CD8-positive, alpha-beta memory T cell (primary cell): ENCODE data around the gene TSPAN9. TPM values are rescaled to one million over a fixed set of nuclear protein-coding genes. Genes with fewer than 3 reads are reported as not detected.

Source experiments
- CTCF ChIA-PET: fragments of 350-600 bp; sonication (Branson Sonifier 250); formaldehyde crosslinking; loops from one replicate; lab custom pipeline; 2021; ENCODE audit warnings: antibody characterized with exemption; lab: Charles Lee
- POLR2A ChIA-PET: fragments of 350-600 bp; sonication (Branson Sonifier 250); formaldehyde crosslinking; loops from one replicate; lab custom pipeline; 2021; ENCODE audit warnings: antibody characterized with exemption; lab: Charles Lee
- DNase-seq, 5 donors: peaks; one replicate each; pipeline versions ENCODE4 v3.0.0 to v3.0.0-alpha.2; 2020 to 2022; ENCODE audit warnings: mixed read lengths in 1 of 5
- H3K27ac ChIP-seq: one replicate; pipeline ENCODE4 v1.7.0; 2013; ENCODE audit warnings: low read depth, mild to moderate bottlenecking, low read length, moderate library complexity
- H3K27me3 ChIP-seq: 2 replicates; pipeline ENCODE4 v1.7.0; 2013; ENCODE audit warnings: low read length, mild to moderate bottlenecking; ENCODE audit not compliant: insufficient read depth, poor library complexity, severe bottlenecking
- H3K36me3 ChIP-seq: 2 replicates; pipeline ENCODE4 v1.7.0; 2013; ENCODE audit warnings: mild to moderate bottlenecking, low read length, moderate library complexity; ENCODE audit not compliant: insufficient read depth
- H3K4me1 ChIP-seq: 2 replicates; pipeline ENCODE4 v1.7.0; 2013; ENCODE audit warnings: mild to moderate bottlenecking, low read length, moderate library complexity; ENCODE audit not compliant: insufficient read depth
- H3K4me3 ChIP-seq: 2 replicates; pipeline ENCODE4 v1.7.0; 2013; ENCODE audit warnings: mild to moderate bottlenecking, low read length
- H3K9me3 ChIP-seq: 2 replicates; pipeline ENCODE4 v1.7.0; 2013; ENCODE audit warnings: mild to moderate bottlenecking, low read length
- H3K27ac Mint-ChIP-seq, 8 donors: one replicate each; pipeline ENCODE4 v1.8.0; 2020 to 2021; ENCODE audit warnings: mixed read lengths in 8 of 8, mild to moderate bottlenecking in 6 of 8, inconsistent platforms in 3 of 8, moderate library complexity in 3 of 8
- H3K27me3 Mint-ChIP-seq, 2 donors: one replicate each; pipeline ENCODE4 v1.8.0; 2020 to 2021; ENCODE audit warnings: mixed read lengths in 2 of 2, mild to moderate bottlenecking in 1 of 2, moderate library complexity in 1 of 2
- H3K36me3 Mint-ChIP-seq, 3 donors: one replicate each; pipeline ENCODE4 v1.8.0; 2020 to 2021; ENCODE audit warnings: mixed read lengths in 3 of 3, inconsistent platforms in 1 of 3, mild to moderate bottlenecking in 1 of 3
- H3K4me1 Mint-ChIP-seq, 3 donors: one replicate each; pipeline ENCODE4 v1.8.0; 2020 to 2021; ENCODE audit warnings: mixed read lengths in 3 of 3, inconsistent platforms in 1 of 3, mild to moderate bottlenecking in 1 of 3
- H3K4me3 Mint-ChIP-seq, 7 donors: one replicate each; pipeline ENCODE4 v1.8.0; 2020 to 2021; ENCODE audit warnings: mixed read lengths in 7 of 7, mild to moderate bottlenecking in 6 of 7, moderate library complexity in 4 of 7, inconsistent platforms in 2 of 7
- H3K9me3 Mint-ChIP-seq, 5 donors: one replicate each; pipeline ENCODE4 v1.8.0; 2020 to 2022; ENCODE audit warnings: mixed read lengths in 5 of 5, mild to moderate bottlenecking in 3 of 5, moderate library complexity in 2 of 5, inconsistent platforms in 1 of 5
- polyA plus RNA-seq: library from polyadenylated mRNA; unstranded; fragments of 300-500 nt; fragmentation: Illumina TruSeq; gene quantifications from one replicate; pipeline ENCODE4 v1.2.3, GENCODE V29; 2021
- total RNA-seq, 2 experiments: library from RNA; stranded (reverse); gene quantifications; one replicate each; pipeline ENCODE4 v1.2.3, GENCODE V29; 2021

Gene TSPAN9
- total and polyA plus RNA-seq, 3 experiments from 2014 or later, result 0.33 to 0.79 TPM; not detected in 1

DNA sequence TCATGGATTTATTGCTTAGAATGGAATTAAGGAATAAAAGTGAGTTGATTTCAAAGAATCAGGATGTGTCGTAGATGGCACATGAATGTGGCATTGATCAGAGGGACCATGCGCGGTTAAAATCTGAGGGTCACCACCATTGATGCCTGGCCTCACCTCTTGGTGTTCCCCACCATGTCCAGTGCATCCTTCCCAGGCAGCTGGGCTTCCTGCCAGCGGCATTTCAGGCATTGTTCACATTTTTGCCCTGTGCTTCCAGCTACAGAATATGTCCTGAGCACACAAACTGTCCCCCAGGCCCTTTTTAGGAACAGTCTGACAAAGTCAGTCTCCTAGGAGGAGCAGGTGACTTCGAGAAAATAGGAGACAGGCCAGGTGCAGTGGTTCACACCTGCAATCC lies 42.0 kb upstream of the TSPAN9 start:
- H3K36me3 Mint-ChIP-seq, result no peaks in the 10 kb centered on the region
- no peaks in the 10 kb centered on the region for H3K4me1 Mint-ChIP-seq
- Histone ChIP-seq H3K9me3 (no peaks in the 10 kb centered on the region), H3K36me3 (no peaks in the 10 kb centered on the region), H3K27ac (no peak overlapping the region), H3K4me3 (no peak overlapping the region), H3K4me1 (no peaks in the 10 kb centered on the region), H3K27me3 (no peaks in the 10 kb centered on the region)
- H3K9me3 Mint-ChIP-seq, result no peaks in the 10 kb centered on the region
- ChIA-PET POLR2A (no interaction called here), CTCF (no interaction called here)
- no peak for DNase-seq
- no peak overlapping the region for H3K4me3 Mint-ChIP-seq
- H3K27ac Mint-ChIP-seq, result no peak overlapping the region
- H3K27me3 Mint-ChIP-seq, result peaks cover 18% of the 10 kb centered on the region in 2 donors

DNA sequence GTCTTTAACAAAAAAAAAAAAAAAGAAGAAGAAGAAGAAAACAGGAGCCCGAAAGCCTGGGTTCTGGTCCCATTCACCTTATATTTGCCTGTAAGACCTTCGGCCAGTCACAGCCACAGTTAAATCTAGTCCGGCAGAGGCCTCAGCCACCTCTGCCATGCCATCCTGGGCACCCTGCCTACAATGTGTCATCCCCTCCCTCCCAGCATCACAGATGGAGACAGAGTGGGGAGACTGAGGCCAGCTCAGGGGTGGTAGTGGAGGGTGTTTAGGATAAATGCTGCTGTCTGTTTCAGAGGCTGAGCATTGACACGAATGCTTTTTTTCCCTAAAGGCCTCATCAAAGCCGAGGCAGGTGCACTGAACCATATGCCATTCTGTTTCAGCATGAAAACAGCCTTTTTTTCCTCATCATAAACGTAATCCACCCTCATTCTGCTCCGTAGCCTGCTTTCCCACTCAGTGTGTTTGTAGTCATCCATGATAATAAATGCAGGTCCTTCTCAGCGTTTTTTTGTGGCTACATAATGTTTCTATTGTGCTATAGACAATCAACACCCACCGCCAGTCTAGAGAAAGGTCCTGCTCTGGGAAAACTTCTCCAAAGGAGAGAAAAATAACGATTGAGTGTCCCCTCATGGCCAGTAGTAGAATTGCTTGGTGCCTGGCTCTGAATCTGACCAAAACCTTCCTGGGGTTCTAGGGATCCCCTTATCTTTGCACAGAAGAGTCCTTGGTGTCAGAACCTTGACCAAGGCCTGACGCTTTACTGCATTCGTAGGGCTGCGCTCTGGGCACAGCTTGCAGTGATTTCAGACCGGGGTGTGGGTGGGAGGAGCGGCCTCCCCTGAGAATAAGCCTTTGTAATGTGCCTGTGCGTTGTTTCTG lies 41.1 kb upstream of the TSPAN9 start:
- H3K36me3 ChIP-seq, result no peaks in the 10 kb centered on the region
- DNase-seq, result no peak
- no peak overlapping the region for H3K4me3 ChIP-seq
- H3K4me1 ChIP-seq, result no peaks in the 10 kb centered on the region
- Mint-ChIP-seq H3K36me3 (no peaks in the 10 kb centered on the region), H3K27ac (peak overlapping the region in 1 of 8 donors; percentile 64), H3K4me1 (no peaks in the 10 kb centered on the region), H3K9me3 (no peaks in the 10 kb centered on the region), H3K4me3 (no peak overlapping the region), H3K27me3 (peaks cover 13 to 16% of the 10 kb centered on the region in 2 donors)
- H3K27ac ChIP-seq, result no peak overlapping the region
- POLR2A ChIA-PET, result no interaction called here
- CTCF ChIA-PET, result no interaction called here
- no peaks in the 10 kb centered on the region for H3K9me3 ChIP-seq
- H3K27me3 ChIP-seq, result no peaks in the 10 kb centered on the region

DNA sequence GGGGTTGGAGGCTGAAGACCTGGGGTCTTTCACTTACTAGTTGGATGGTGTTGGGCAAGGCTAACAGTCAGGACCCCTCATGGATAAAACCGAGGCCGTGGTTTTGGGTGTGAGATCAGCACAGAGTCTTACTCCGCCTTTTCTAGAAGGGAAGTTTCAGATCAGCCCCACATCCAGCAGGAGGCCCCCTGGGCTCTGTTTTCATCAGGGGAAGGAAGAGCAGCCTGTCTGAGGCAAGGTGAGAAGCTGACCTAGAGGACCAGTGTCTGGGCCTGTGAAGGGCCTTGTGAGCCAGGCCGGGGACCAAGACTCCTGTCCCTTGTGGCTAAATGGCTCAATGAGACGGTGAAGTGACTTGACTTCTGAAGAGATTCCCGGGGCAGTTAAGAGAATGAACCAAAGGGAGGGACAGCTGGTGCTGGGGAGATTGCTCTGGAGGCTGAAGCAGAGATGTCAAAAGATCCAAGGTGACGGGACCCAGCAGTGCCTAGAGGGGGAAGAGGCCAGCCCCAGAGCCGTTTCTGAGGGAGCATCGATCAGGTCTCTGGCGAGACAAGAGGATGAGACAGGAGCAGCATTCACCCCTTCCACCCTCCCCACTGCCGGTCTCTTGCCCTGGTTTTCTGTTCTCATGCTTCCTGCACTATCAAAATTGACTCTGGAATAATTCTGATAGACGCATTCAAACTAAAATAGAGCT lies 40.1 kb upstream of the TSPAN9 start:
- no peak overlapping the region for H3K27ac ChIP-seq
- no peak overlapping the region for H3K27ac Mint-ChIP-seq
- H3K4me1 Mint-ChIP-seq, result no peaks in the 10 kb centered on the region
- no peak overlapping the region for H3K4me3 ChIP-seq
- no peaks in the 10 kb centered on the region for H3K36me3 ChIP-seq
- no peak for DNase-seq
- H3K9me3 ChIP-seq, result no peaks in the 10 kb centered on the region
- H3K36me3 Mint-ChIP-seq, result no peaks in the 10 kb centered on the region
- ChIA-PET CTCF (no interaction called here), POLR2A (no interaction called here)
- H3K27me3 Mint-ChIP-seq, result peaks cover 15 to 21% of the 10 kb centered on the region in 2 donors
- no peaks in the 10 kb centered on the region for H3K27me3 ChIP-seq
- H3K4me1 ChIP-seq, result no peaks in the 10 kb centered on the region
- no peaks in the 10 kb centered on the region for H3K9me3 Mint-ChIP-seq
- no peak overlapping the region for H3K4me3 Mint-ChIP-seq

DNA sequence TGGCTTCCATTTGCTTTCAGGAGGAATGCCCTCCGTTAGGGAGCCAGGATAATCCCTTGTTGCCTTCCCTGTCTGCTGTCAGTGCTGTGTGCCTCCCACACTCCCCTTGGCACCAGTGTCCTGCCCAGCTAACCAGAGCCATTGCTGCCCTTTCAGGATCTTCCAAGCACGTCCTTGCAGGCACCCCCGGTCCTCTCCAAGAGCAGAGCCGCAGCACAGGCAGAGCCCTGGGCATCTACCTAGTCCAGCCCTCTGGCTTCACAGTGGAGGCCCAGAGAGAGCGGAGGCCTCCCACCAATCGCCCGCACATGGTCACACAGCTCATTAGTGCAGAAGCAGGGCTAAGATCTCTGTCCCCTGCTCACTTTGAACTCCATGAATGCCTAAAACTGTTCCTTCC lies 39.0 kb upstream of the TSPAN9 start:
- Mint-ChIP-seq H3K36me3 (no peaks in the 10 kb centered on the region), H3K4me3 (no peak overlapping the region), H3K9me3 (no peaks in the 10 kb centered on the region), H3K4me1 (no peaks in the 10 kb centered on the region), H3K27me3 (peaks cover 23 to 29% of the 10 kb centered on the region in 2 donors), H3K27ac (no peak overlapping the region)
- CTCF ChIA-PET, result no interaction called here
- Histone ChIP-seq H3K4me3 (no peak overlapping the region), H3K4me1 (no peaks in the 10 kb centered on the region), H3K27me3 (peaks cover 4% of the 10 kb centered on the region), H3K36me3 (no peaks in the 10 kb centered on the region), H3K27ac (no peak overlapping the region), H3K9me3 (no peaks in the 10 kb centered on the region)
- no peak for DNase-seq
- POLR2A ChIA-PET, result no interaction called here

DNA sequence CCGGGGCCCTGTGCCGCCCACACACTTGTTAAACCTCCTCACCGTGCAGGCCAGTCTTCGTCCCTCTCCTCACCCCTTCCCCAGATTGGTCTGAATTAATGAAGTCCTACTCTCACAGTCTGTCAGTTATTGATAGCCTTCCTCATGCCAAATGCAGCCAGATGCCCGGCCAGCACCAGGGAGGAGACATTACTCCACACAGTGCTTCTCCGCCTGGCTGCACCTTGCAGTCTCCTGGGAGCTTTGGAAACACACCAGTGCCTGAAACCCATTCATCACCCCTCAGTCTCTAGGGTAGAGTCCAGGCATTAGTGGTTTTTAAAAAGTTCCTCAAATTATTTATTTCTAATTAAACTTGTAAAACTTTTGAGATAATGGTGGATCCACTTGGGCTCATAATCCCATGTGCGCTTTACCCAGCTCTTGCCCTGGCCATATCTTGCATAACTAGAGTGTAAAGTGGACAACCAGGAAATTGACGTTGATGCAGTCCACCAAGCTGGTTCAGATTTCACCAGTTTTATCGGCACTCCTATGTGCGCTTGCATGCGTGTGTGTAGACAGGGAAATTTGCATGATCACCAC lies 38.2 kb upstream of the TSPAN9 start:
- Mint-ChIP-seq H3K36me3 (no peaks in the 10 kb centered on the region), H3K27me3 (peaks cover 26 to 28% of the 10 kb centered on the region in 2 donors), H3K27ac (no peak overlapping the region), H3K4me1 (no peaks in the 10 kb centered on the region), H3K4me3 (no peak overlapping the region), H3K9me3 (no peaks in the 10 kb centered on the region)
- Histone ChIP-seq H3K4me1 (no peaks in the 10 kb centered on the region), H3K27ac (no peak overlapping the region), H3K36me3 (no peaks in the 10 kb centered on the region), H3K27me3 (peaks cover 5% of the 10 kb centered on the region), H3K4me3 (no peak overlapping the region), H3K9me3 (no peaks in the 10 kb centered on the region)
- DNase-seq, result no peak
- ChIA-PET POLR2A (no interaction called here), CTCF (interaction anchor here (1.2 kb wide), 1 partner anchor 21 kb away, joined by 3 read pairs; no protein-coding TSS in a partner anchor)

DNA sequence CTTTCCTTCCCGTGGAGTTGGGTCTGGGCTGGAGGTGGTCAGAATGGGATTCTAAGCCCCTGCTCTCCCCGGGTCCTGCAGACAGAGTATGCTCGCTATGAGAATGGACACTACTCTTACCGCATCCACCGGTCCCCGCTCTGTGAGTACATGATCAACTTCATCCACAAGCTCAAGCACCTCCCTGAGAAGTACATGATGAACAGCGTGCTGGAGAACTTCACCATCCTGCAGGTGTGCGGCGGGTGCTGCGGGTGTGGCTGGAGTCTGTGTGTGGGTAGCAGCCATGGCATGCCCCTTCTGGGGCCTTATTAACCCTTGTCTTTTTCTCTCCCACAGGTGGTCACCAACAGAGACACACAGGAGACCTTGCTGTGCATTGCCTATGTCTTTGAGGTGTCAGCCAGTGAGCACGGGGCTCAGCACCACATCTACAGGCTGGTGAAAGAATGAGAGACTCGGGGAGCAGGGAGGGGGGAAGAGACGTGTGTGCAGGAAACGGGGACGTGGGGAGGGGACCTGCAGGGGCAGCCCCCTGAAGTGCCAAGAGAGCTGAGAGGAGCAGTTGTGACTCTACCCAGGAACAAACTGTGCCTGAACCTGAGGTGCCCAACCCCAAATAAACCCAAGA lies 37.0 kb upstream of the TSPAN9 start:
- Mint-ChIP-seq H3K36me3 (no peaks in the 10 kb centered on the region), H3K9me3 (no peaks in the 10 kb centered on the region), H3K4me3 (no peak overlapping the region), H3K27me3 (peaks cover 29 to 32% of the 10 kb centered on the region in 2 donors), H3K27ac (no peak overlapping the region), H3K4me1 (no peaks in the 10 kb centered on the region)
- H3K4me3 ChIP-seq, result no peak overlapping the region
- ChIA-PET CTCF (no interaction called here), POLR2A (no interaction called here)
- H3K9me3 ChIP-seq, result no peaks in the 10 kb centered on the region
- H3K27me3 ChIP-seq, result peaks cover 5% of the 10 kb centered on the region
- H3K27ac ChIP-seq, result no peak overlapping the region
- no peaks in the 10 kb centered on the region for H3K36me3 ChIP-seq
- H3K4me1 ChIP-seq, result no peaks in the 10 kb centered on the region
- DNase-seq, result no peak

DNA sequence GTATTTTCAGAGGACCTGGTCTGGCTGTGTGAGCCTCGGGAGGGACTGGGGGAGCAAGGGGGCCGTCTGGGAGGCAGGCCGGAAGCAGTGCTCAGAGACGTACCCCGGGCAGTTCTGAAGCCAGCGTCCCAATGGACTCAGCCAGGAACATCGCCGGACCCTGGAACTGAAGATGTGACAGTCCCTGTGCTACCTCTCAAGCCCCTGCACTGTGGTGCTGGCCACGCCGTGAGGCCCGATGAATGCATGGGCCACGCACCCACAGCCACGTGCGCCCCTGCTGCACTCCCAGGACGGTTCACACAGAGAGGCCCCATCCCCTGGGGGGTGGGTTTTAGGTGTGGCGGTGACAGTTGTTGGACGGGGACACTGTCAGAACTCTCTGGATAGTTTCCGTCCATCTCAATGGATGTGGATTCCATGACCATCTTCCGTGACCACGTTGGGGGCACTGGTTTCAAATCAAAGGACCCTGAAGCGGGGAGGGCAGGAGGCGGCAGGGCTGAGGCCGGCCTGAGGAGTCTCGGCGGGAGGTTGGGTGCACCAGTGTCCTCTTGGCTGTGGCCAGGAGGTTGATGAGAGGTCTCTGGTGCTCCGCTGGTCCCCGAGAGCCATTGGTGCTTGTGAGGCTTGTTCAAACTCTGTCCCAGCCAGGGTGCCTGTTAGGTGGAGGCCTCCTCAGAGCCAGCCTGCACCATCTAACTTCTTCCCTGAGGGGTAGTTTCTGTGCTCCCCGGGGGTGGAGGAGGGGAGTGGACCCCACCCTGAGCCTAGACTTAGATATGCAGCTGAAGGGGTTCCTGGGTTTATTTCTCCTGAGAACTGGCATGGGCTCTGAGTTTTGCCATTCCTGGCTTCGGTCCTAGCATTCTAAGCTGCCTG lies 36.3 kb upstream of the TSPAN9 start:
- Mint-ChIP-seq H3K27me3 (peaks cover 29 to 34% of the 10 kb centered on the region in 2 donors), H3K27ac (no peak overlapping the region), H3K4me1 (no peaks in the 10 kb centered on the region), H3K9me3 (no peaks in the 10 kb centered on the region), H3K36me3 (no peaks in the 10 kb centered on the region), H3K4me3 (no peak overlapping the region)
- POLR2A ChIA-PET, result no interaction called here
- Histone ChIP-seq H3K27ac (no peak overlapping the region), H3K27me3 (peaks cover 5% of the 10 kb centered on the region), H3K36me3 (no peaks in the 10 kb centered on the region), H3K4me3 (no peak overlapping the region), H3K9me3 (no peaks in the 10 kb centered on the region), H3K4me1 (no peaks in the 10 kb centered on the region)
- CTCF ChIA-PET, result interaction anchor here (1.5 kb wide), 1 partner anchor 33 kb away, joined by 3 read pairs; no protein-coding TSS in a partner anchor
- DNase-seq, result no peak
